Natural killer cell (primary cell): ENCODE measurements around the gene BTBD16. TPM values are rescaled to one million over a fixed set of nuclear protein-coding genes. Genes with fewer than 3 reads are reported as not detected.

Experiments
- ATAC-seq, 3 donors: fragments of 150-1000 bp in 2 of 3; fragments of 200-7000 bp in 1 of 3; cut with Tn5 transposase; 1 replicate in 1 of 3; 2 replicates in 2 of 3; pipeline ENCODE4 v1.10.0; 2021; ENCODE audit warnings: mild to moderate bottlenecking in 2 of 3, moderate library complexity in 2 of 3
- DNase-seq, 2 donors: peaks; one replicate each; pipeline versions ENCODE4 v3.0.0 to v3.0.0-alpha.2; 2013 to 2021; ENCODE audit warnings: mixed read lengths in 1 of 2
- H3K27ac ChIP-seq: one replicate; pipeline ENCODE4 v1.5.1; 2013; ENCODE audit warnings: mild to moderate bottlenecking, low read length
- H3K27me3 ChIP-seq: one replicate; pipeline ENCODE4 v1.6.1; 2013; ENCODE audit warnings: low read length; ENCODE audit not compliant: control insufficient read depth, insufficient read depth
- H3K36me3 ChIP-seq: one replicate; pipeline ENCODE4 v1.6.1; 2013; ENCODE audit warnings: low read length; ENCODE audit not compliant: control insufficient read depth, insufficient read depth
- H3K4me1 ChIP-seq: one replicate; pipeline ENCODE4 v1.6.1; 2013; ENCODE audit warnings: low read length; ENCODE audit not compliant: control insufficient read depth, insufficient read depth
- H3K4me3 ChIP-seq: one replicate; pipeline ENCODE4 v1.5.1; 2013; ENCODE audit warnings: low read length
- H3K9me3 ChIP-seq: one replicate; pipeline ENCODE4 v1.6.1; 2013; ENCODE audit warnings: low read length; ENCODE audit not compliant: control insufficient read depth, insufficient read depth
- H3K27ac Mint-ChIP-seq, 2 donors: one replicate each; pipeline ENCODE4 v1.8.0; 2022; ENCODE audit warnings: mild to moderate bottlenecking in 2 of 2, mixed read lengths in 2 of 2, moderate library complexity in 1 of 2
- H3K27me3 Mint-ChIP-seq, 2 donors: one replicate each; pipeline ENCODE4 v1.8.0; 2022; ENCODE audit warnings: low read depth in 2 of 2, mixed read lengths in 2 of 2
- H3K36me3 Mint-ChIP-seq: one replicate; pipeline ENCODE4 v1.8.0; 2022; ENCODE audit warnings: mixed read lengths
- H3K4me1 Mint-ChIP-seq, 2 donors: one replicate each; pipeline ENCODE4 v1.8.0; 2022; ENCODE audit warnings: mixed read lengths in 2 of 2
- H3K4me3 Mint-ChIP-seq: one replicate; pipeline ENCODE4 v1.8.0; 2022; ENCODE audit warnings: mild to moderate bottlenecking, moderate library complexity, mixed read lengths
- H3K9me3 Mint-ChIP-seq, 2 donors: one replicate each; pipeline ENCODE4 v1.8.0; 2022; ENCODE audit warnings: mixed read lengths in 2 of 2
- WGBS: methylation state at CpG from one replicate; pipeline ENCODE4 v1.1.7; 2013; ENCODE audit warnings: missing lambda C conversion rate; ENCODE audit not compliant: insufficient coverage; 5-methylcytosine and 5-hydroxymethylcytosine counted together
- intact Hi-C: fragments of 100-400 bp; cut with micrococcal nuclease; formaldehyde crosslinking; loops from one replicate; pipeline ENCODE4 v1.14.2; 2022
- total RNA-seq, 4 donors: library from RNA; stranded (reverse); fragments of 120-200 nt in 1 of 4; gene quantifications; one replicate each; pipeline versions ENCODE4 v1.2.3 to v1.2.4, GENCODE V29; 2013 to 2022
- TF ChIP-seq, protein P1 (sequence below): fragments of 200-600 bp; IDR thresholded peaks from one replicate; pipeline ENCODE4 v1.8.0; 2022; ENCODE audit warnings: antibody characterized with exemption

Gene BTBD16
- total RNA-seq, 3 donors from 2014 or later (not counting 1 experiment from before 2014, with no cell fraction given) = not detected

- H3K27me3 ChIP-seq = no peaks in the 10 kb centered on the region
- H3K4me3 ChIP-seq = peak overlapping the region; percentile 41
- WGBS = 24% methylated on average over 13 of the region's 13 CpGs
- no peak for ATAC-seq
- H3K27ac ChIP-seq = peak overlapping the region; percentile 10
- TF ChIP-seq, protein P1, sequence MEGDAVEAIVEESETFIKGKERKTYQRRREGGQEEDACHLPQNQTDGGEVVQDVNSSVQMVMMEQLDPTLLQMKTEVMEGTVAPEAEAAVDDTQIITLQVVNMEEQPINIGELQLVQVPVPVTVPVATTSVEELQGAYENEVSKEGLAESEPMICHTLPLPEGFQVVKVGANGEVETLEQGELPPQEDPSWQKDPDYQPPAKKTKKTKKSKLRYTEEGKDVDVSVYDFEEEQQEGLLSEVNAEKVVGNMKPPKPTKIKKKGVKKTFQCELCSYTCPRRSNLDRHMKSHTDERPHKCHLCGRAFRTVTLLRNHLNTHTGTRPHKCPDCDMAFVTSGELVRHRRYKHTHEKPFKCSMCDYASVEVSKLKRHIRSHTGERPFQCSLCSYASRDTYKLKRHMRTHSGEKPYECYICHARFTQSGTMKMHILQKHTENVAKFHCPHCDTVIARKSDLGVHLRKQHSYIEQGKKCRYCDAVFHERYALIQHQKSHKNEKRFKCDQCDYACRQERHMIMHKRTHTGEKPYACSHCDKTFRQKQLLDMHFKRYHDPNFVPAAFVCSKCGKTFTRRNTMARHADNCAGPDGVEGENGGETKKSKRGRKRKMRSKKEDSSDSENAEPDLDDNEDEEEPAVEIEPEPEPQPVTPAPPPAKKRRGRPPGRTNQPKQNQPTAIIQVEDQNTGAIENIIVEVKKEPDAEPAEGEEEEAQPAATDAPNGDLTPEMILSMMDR = no peak
- Mint-ChIP-seq H3K9me3 (no peaks in the 10 kb centered on the region), H3K36me3 (no peaks in the 10 kb centered on the region), H3K27me3 (peaks cover 8 to 16% of the 10 kb centered on the region in 2 donors), H3K4me1 (peaks cover 27 to 33% of the 10 kb centered on the region in 2 donors), H3K4me3 (peak overlapping the region; percentile 91), H3K27ac (peak overlapping the region; percentile 87 to 98)
- peaks cover 8% of the 10 kb centered on the region for H3K4me1 ChIP-seq
- H3K9me3 ChIP-seq = no peaks in the 10 kb centered on the region
- no peak for DNase-seq
- intact Hi-C loops = no loop called here
- H3K36me3 ChIP-seq = no peaks in the 10 kb centered on the region
These were observed 102.6 kb downstream of the BTBD16 start for GRCh38 chr10:122373721-122374120.

DNA sequence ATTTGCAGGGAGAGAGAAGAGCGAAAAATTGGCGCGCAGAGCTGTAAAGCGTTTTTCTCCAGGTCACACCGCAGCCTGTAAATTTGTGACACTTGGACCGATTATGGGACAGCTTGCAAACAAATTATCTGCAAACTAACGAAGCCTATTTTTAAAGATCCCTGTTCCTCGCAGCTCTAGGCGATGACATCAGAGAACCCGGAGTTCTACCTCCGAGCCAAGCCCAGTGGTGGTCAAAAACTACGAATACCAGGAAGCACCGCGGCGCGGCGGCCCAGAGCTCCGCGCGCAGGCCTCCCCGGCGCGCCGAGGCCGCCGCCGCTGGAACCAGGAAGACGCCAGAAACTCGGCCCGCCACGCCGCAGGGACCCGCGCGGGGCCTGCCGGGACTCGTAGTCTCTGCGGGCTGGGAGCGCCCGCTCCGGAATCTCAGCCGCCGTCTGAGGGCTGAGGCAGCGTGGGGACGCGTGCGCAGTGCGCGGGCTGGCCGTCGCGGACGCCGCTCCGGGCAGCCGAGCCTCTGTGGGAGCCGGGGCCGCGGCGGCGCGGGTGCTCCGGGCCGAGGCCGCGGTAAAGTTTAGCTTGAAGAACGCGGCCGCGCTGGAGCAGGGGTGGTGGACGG lies 103.3 kb downstream of the BTBD16 start, which contains the start of gene PLEKHA1:
Gene PLEKHA1, plus strand, starts transcription at position 472 of the 622 bp plus-strand sequence. CDS start 18,493 bp downstream, outside the sequence.
- DNase-seq = peak; percentile 90 to 95
- TF ChIP-seq, protein P1 = no peak
- peak; percentile 81 to 91 (median 82) for ATAC-seq
- no peaks in the 10 kb centered on the region for H3K36me3 ChIP-seq
- Mint-ChIP-seq H3K27ac (peak within 1 kb of the TSS; percentile 98 to 99), H3K4me3 (peak within 1 kb of the TSS; percentile 97), H3K4me1 (peaks cover 33 to 38% of the 10 kb centered on the region in 2 donors), H3K9me3 (no peaks in the 10 kb centered on the region), H3K36me3 (no peaks in the 10 kb centered on the region), H3K27me3 (peaks cover 8 to 10% of the 10 kb centered on the region in 2 donors)
- WGBS = under 1% methylated on average over 71 of the region's 71 CpGs
- H3K9me3 ChIP-seq = no peaks in the 10 kb centered on the region
- no peaks in the 10 kb centered on the region for H3K27me3 ChIP-seq
- intact Hi-C loops = no loop called here
- peak within 1 kb of the TSS; percentile 86 for H3K27ac ChIP-seq
- H3K4me1 ChIP-seq = peaks cover 8% of the 10 kb centered on the region
- peak within 1 kb of the TSS; percentile 64 for H3K4me3 ChIP-seq

- H3K9me3 ChIP-seq = no peaks in the 10 kb centered on the region
- Mint-ChIP-seq H3K9me3 (no peaks in the 10 kb centered on the region), H3K4me3 (peak overlapping the region; percentile 97), H3K36me3 (no peaks in the 10 kb centered on the region), H3K4me1 (peaks cover 40 to 45% of the 10 kb centered on the region in 2 donors), H3K27me3 (peaks cover 8 to 10% of the 10 kb centered on the region in 2 donors), H3K27ac (peak overlapping the region; percentile 98 to 99)
- H3K36me3 ChIP-seq = peaks cover 1% of the 10 kb centered on the region
- intact Hi-C loops = loop anchor here (1.0 kb wide), 1 partner anchor 47 kb away; no protein-coding TSS in a partner anchor
- under 1% methylated on average over 89 of the region's 89 CpGs for whole genome bisulfite sequencing
- H3K27ac ChIP-seq = peak overlapping the region; percentile 86
- H3K4me1 ChIP-seq = peaks cover 8% of the 10 kb centered on the region
- peak; percentile 83 to 93 for DNase-seq
- H3K27me3 ChIP-seq = no peaks in the 10 kb centered on the region
- ATAC-seq = peak; percentile 69 to 84 (median 75)
- TF ChIP-seq, protein P1 = no peak
- H3K4me3 ChIP-seq = peak overlapping the region; percentile 64
These were observed 104.0 kb downstream of the BTBD16 start for GRCh38 chr10:122374859-122375678.
